Measurements from ENCODE around the gene NR6A1.

DNA sequence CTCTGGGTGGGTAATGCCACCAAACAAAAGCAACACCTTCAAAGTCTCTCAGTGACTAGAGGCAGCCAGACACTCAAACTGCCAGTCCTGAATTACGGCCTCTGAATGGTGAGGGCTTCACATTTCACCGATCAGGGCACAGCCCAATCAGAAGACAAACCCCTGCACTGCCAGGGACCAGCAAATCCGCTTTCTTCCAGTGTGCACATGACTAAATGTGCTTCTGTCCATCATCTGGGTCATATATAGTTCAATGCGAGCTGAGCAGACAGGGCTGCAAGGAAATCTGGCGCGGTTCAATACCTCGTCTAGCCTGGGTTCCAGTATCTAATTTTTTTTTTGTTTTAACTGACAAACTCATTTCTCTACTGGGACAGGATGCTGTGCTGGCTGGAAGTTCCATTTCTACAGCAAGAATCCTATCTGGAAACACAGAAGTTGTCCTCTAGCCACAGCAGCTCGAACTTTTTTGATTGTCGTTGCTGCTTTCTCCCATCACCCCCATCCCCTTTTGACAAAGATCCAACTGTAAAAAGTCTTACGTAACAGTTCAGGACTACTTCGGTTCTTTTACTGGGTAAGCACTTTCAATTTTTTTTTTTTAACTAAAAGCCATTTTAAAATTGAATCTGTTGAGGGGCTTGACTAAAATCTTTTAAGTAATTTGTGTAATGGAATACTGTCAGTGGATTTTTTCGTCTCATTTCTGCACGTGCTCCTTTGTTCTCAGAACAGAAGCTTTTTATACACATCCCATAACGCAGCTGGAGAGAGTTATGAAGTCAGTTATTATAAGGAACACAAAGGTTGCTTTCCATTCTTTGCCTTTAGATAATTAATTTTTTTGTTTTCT, 112.7 kb downstream of the NR6A1 start:
- TF ChIP-seq, protein P1, sequence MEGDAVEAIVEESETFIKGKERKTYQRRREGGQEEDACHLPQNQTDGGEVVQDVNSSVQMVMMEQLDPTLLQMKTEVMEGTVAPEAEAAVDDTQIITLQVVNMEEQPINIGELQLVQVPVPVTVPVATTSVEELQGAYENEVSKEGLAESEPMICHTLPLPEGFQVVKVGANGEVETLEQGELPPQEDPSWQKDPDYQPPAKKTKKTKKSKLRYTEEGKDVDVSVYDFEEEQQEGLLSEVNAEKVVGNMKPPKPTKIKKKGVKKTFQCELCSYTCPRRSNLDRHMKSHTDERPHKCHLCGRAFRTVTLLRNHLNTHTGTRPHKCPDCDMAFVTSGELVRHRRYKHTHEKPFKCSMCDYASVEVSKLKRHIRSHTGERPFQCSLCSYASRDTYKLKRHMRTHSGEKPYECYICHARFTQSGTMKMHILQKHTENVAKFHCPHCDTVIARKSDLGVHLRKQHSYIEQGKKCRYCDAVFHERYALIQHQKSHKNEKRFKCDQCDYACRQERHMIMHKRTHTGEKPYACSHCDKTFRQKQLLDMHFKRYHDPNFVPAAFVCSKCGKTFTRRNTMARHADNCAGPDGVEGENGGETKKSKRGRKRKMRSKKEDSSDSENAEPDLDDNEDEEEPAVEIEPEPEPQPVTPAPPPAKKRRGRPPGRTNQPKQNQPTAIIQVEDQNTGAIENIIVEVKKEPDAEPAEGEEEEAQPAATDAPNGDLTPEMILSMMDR (IDR thresholded peaks at IDR 0.05): no peak
- peak; percentile 77 for TF ChIP-seq POLR2A (IDR thresholded peaks at IDR 0.05; ENCODE audit: low read length)
- TF ChIP-seq CEBPB (IDR thresholded peaks at IDR 0.05): peak; percentile 58 to 90; a peak in 3 of 4 replicates
- TF ChIP-seq BHLHE40 (IDR thresholded peaks at IDR 0.05; ENCODE audit: low read depth, low read length): no peak
- peak; percentile 55; the same call in 1 of the 2 replicates for TF ChIP-seq HOXA7 (CRISPR knock-in tag; IDR thresholded peaks at IDR 0.05)
- no peak for TF ChIP-seq ESRRA (IDR thresholded peaks at IDR 0.05; ENCODE audit: borderline replicate concordance, low read length)
- no peak for TF ChIP-seq FOSL2 (IDR thresholded peaks at IDR 0.05)
- no peak for TF ChIP-seq FOSL2 (CRISPR knock-in tag; IDR thresholded peaks at IDR 0.05)
- TF ChIP-seq RARB (CRISPR knock-in tag; IDR thresholded peaks at IDR 0.05): peak; percentile 65; the same call in 1 of the 2 replicates
- TF ChIP-seq, protein P2, sequence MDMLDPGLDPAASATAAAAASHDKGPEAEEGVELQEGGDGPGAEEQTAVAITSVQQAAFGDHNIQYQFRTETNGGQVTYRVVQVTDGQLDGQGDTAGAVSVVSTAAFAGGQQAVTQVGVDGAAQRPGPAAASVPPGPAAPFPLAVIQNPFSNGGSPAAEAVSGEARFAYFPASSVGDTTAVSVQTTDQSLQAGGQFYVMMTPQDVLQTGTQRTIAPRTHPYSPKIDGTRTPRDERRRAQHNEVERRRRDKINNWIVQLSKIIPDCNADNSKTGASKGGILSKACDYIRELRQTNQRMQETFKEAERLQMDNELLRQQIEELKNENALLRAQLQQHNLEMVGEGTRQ (IDR thresholded peaks at IDR 0.05): peak; percentile 88
- TF ChIP-seq RFX5 (IDR thresholded peaks at IDR 0.05): no peak
- TF ChIP-seq EP300 (IDR thresholded peaks at IDR 0.05): no peak

Data from A549 (cell line).